Stimulated activated CD8-positive, alpha-beta memory T cell treated with anti-CD3 and anti-CD28 coated beads, Interleukin-7, amount 100 ng/mL, for 24 hours (primary cell): ENCODE results near the gene TLE6.
"Not testable (repeated sequence)": the region's sequence is repeated elsewhere in the genome, so short reads cannot be mapped to it uniquely, and the experiment has no call there.

Source experiments
- DNase-seq: peaks from one replicate; pipeline ENCODE4 v3.0.0-alpha.2; 2020; ENCODE audit warnings: low read depth

Gene TLE6

DNA sequence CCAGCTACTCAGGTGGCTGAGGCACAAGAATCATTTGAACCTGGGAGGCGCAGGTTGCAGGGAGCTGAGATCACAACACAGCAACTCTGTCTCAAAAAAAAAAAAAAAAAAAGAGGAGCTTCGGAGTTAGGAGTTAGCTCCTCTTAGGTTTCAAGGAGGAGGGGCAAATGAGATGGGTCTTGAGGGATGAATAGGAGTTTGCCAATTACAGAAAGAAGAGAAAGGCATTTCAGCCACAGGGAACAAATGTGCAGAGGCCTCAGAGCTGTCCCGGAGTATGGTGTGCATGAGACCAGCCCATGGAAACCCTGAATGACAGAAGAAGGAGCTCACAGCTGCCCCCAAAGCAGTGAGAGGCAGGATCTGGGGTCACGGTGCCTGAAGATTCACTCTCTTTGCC is 27.2 kb downstream of the TLE6 start:
- DNase-seq: no peak

DNA sequence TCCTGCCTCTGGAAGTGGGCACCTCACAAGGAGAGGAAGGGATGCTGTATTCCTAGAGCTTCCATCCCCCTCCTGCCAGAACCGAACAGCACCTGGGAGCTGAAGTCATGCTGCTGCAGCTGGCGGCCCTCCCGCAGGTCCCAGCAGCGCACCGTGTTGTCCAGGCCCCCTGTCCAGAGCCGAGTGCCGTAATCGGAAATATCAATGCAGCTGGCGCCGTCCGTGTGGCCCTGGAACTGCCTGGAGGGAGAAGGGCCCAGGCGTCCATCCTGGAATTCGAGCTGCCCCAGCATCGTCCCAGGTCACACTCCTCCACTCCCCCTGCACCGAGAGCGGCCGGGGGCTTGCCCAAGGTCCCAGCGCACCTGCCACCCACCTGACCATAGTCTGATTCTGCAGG is 28.0 kb downstream of the TLE6 start:
- no peak for DNase-seq

DNA sequence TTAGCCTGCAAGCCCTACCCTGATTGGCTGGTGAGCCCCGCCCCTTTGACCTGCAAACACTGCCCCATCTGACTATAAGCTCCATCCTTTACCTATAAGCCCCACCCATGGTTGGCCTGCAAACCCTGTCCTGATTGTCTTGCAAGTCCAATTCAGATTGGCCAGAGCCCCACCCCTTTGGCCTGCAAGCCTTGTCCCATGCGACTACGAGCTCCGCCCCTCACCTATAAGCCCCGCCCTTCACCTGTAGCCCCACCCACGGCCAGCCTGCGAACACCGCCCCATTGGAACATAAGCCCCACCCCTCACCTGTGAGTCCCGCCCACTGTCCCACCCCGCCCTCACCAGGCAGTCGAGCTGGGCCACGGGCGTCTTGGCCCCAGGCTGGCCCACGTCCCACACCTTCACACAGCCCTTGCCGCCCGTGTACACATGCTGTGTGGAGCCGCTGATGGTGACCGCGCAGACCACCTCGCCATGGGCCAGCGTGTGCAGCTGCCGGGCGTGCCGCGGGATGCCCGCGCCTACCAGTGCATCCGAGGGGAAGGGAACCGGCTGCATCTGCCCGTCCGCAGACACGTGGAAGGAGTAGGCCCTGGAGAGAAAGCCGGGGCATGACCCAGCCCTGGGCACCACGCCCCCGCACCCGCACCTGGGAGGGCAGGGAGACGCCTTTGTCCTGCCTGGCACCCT is 28.9 kb downstream of the TLE6 start:
- no peak for DNase-seq

DNA sequence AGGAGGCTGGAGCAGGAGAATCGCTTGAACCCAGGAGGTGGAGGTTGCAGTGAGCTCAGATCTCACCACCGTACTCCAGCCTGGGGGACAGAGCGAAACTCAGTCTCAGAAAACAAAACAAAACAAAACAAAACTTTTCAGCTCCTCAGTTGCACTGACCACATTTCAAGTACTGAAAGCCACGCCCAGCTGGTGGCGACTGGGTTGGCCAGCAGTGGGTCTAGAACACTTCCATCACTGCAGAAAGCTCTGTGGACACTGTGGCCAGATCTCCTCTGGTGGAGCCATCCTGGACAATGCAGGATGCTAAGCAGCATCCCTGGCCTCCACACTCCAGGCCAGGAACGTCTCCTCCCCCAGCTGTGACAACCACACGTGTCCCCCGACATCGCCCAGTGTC is 30.6 kb downstream of the TLE6 start:
- no peak for DNase-seq

DNA sequence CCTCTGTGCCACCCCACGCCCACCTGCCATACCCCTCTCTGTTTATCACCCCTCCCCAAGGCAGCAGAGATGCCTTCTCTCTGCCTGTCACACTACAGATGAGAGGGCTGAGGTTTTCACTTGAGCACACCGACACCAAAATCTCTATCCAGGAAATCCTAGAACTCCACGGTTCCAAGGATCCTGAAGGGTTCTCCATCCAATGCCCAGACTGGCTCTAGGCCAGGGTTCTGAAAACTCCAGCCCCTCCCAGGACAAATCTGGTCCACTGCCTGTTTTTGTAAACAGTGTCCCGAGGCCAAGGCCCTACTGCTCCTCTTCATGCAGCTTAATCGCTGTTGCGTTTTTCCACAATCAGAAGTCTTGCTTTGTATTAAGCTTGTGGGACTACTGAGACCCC is 31.6 kb downstream of the TLE6 start:
- no peak for DNase-seq

DNA sequence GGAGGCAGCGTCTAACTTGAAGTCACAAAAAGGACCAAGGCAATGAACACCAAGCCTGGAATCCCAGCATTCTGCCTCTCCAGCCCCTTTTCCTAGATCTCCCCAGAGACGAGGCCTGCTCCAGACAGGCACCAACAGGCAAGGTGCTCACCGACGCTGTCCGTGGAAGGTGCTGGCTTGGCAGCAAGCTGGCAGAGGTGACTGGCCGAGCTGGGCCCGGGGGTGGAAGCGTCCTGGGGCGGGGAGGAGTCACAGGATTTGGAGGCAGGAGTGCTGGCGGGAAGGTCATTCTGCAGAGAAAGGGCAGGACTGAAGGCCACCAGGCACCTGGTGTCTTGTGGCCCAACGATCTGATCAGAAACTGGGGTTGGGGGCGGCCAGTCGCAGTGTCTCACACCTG is 33.5 kb downstream of the TLE6 start:
- DNase-seq: no peak

DNA sequence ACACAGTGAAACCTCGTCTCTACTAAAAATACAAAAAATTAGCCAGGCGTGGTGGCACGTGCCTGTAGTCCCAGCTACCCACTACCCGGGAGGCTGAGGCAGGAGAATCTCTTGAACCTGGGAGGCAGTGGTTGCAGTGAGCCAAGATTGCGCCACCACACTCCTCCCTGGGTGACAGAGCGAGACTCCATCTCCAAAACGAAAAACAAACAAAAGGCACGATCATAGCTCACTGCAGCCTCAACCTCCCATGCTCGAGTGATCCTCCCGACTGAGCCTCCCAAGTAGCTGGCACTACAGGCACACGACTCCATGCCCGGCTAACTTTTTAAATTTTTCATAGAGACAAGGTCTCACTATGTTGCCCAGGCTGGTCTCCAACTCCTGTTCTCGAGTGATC is 34.7 kb downstream of the TLE6 start:
- not testable (repeated sequence) for DNase-seq

DNA sequence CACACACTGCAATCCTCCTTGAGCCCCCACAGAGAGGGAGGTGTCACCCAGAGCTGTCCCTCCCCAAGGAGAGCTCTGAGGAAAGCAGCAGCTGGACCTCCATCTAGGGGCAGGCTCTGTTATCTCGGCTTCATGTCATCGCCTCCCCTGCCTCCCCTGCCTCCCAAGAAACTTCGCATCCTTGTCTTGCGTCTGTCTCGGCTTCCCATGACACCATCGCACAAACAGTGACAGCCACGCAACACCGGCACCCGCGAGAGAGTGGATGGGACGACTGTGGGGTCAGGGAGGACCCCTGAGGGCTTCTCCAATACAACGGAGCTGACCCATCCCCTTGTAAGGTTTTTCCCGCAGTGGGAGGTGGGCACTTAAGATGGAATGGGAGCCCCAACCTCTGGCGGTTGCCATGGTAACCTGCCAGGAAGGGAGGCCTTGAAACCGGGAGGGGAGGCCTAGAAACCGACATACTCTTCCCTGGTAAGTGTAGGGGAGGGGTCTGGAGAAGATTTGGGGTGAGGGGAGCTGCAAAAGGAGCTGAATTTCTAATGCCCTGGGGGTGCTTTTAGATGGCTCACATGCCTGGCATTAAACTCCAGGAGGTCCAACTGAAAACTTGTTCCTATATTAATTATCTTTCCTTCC is 35.4 kb downstream of the TLE6 start:
- no peak for DNase-seq

DNA sequence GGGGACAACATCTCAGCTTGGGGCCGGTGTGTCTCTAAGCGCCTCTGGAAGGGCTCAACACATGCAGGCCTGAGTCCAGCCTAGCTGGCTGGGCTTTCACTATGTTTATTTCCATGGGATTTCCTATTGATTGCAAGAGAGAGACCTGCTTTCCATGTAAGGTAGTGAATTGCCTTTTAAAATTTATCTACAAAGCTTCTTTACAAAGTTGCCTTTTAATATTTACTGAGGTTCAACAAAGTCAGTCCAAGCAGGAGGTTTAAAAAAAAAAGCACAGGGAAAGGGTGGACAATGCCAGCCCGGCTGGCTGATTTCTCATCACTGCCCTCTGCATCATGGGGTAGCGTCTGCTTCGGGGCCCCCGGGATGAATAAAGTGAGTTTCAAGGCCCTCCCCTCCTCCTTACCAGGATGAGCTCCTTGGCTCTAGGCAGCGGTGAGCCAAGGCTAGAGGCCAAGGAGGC is 35.9 kb downstream of the TLE6 start:
- DNase-seq: no peak

DNA sequence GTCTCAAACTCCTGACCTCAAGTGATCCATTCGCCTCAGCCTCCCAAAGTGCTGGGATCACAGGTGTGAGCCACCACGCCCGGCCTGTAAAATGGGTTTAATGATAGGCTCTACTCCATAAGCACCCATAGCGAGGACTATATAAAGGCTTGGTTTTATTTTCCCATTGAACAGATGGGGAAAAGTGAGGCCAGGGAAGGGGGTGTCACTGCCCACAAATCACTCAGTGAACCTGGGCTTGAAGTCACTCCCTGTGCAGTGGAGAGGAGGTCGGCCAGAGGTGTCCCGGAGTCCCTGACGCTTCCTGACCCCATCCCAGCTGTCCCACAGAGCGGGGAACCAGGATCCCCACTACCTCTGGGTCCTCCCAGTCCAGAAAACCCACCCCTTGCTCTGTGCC is 36.8 kb downstream of the TLE6 start:
- DNase-seq: no peak

DNA sequence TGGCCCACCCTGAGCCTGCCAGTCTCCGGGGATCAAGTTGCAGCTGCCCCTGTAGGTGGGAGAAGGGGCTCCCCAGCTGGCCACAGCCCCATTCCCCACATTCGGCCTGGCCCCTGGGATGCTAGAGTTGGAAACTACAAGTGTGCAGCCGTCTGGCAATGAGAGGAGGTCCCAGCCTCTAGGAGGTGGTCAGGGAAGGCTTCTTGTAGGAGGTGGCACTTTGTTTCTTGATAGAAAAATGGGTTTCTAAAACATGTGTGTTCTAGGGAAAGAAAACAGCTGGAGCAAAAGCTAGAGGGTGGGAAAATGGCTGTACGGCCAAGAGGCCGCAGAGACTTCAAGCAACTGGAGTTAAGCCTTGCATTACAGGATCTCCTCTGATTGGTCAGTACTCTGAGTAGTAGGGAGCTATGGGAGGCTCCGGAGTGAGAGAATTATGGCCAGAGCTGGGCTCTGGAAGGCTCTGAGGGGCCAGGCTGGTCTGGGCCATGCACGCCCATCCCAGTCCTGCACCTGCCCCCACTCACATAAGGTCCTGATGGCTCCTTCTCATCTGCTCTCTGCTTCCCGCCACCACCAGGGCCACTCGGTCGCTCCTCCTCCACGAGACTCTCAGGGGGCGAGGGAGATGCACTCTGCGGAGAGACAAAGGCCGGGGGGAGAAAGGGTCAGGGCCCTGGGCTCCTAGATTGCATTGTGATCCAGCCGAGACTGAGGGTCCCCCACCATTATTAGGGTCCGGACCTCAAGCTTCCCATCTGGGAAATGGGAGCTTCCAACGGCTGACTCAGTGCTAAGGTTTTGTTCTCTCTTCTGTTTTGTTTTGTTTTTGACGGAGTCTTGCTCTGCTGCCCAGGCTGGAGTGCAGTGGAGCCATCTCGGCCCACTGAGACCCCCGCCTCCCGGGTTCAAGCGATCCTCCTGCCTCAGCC is 38.0 kb downstream of the TLE6 start:
- DNase-seq: no peak

DNA sequence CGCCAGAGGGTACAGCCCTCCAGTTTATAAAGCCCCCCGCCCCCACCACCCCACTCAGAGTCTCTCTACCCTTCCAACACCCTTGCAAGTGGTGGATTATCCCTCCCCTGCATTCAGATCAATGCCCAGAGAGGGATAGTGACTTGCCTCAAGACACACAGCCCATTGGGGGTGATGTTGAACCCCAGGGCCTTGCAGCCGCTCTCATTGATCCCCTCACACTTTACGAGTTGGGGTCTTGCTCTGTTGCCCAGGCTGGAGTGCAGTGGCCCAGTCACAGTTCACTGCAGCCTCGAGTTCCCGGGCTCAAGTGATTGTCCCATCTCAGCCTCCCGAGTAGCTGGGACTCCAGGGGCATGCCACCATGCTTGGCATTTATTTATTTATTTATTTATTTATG is 40.6 kb downstream of the TLE6 start:
- no peak for DNase-seq

DNA sequence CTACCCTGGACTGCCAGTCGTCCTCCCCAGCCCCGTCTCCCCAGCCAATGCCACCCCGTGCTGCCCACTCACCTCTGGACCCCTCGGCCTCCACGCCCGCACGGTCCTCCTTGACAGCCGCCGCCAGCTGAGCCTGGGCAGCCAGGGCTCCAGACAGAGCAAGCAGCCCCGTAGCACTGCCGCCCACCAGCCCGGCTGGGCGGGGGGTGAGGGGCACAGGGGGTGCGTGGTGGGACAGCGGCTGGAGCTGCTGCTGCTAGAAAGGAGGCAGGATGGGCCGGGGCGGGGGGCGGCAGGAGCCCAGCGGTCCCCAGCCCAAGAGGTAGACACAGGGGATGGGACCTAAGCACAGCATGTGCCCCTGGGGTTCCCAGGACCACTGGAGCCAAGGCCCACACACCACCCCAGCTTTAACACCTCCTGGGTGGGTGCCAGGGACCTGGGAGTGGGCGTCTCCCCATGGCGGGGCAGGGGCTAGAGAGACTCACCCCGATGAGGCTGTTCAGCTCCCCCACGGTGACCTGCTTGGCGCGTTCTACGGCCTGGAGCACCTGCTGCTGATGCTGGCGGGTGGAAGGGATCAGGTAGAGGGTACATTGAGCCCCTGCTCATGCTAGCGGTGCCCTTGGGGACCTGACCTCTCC is 42.0 kb downstream of the TLE6 start:
- DNase-seq: no peak

DNA sequence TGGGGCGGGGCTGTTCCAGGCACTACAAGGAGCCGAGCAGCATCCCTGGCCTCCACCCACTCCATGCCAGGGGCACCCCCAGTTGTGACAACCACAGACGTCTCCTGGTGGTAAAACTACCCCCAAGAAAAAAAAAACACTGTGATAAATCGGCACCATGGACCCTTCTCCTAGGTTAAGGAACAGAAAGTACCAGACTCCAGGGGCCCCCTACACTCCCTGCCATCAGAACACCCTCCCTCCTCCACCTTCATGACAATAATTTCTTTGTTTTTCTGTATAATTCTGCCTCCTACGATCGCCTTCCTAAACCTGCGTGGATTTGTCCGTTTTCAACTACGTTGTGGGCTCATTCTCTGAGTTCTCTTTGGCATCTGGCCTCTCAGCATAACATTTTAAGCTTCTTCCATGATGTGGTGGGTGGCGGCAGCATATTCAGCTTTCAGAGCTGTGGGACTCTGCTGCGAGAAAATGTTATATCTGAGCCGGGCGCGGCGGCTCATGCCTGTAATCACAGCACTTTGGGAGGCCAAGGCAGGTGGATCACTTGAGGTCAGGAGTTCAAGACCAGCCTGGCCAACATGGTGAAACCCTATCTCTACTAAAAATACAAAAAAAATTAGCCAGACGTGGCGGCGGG is 43.1 kb downstream of the TLE6 start:
- DNase-seq: no peak

DNA sequence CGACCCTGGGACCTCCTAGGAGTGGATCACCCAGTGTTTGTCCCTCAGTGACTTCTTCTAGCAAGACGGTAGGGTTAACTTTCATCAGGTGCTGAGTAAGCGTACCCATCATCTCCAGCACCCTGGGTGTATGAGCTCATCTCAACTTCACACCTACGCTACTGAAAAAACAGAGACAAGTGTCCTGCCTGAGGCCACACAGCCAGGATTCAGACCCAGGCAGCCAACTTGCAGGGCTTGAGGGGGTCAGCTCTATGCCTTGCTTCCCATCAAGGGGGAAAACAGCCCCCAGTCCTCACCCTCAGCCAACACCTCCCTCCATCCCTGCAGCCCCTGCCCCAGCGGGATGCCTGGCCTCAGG is 47.1 kb downstream of the TLE6 start:
- no peak for DNase-seq

DNA sequence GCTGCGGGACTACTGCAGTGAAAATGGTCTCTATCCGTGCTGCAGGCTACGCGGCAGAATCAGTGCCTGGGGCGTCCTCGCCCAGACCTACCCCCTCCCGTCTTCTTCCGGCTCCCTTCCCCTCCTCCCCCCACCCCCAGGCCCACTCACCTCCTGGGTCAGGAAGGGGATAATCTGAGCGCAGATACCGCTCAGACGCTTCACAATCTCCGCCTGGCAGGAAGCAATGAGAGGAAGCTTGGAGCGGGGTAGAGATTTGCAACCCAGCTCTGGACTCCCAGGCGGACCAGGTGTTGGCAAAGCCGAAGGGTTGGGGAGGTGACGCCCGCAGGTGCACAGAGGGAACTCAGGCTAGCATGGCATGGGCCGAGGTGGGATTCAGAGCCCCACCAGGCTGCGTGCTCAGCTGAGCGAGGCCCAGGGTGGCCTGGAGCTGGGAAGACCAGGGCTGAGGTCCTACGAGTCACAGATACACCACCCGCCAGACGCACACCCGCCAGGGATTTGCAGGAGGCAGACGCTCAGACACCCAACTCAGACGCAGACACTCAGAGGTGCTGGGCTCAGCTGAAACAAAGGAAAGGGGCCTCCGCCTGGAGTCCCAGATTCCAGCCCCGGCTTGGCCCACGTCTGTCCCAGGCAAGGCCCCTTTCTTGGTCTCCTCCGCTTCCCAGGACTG is 47.6 kb downstream of the TLE6 start:
- DNase-seq: no peak

DNA sequence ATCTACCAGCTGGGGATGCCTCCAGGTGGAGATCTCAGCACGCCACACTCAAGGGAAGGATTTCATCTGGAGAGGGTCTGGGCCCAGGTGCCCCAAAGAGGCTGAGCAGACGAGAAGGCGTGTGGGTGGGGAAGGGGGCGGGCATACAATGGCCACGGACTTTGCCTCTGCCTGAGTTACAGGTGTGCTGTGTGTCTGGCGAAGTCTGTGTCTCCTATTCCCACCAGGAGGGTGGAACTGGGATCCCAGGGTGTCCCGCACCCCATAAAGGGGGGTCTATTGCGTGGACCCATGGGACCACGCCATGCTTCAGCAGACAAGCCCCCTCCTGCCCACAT is 48.2 kb downstream of the TLE6 start:
- no peak for DNase-seq

DNA sequence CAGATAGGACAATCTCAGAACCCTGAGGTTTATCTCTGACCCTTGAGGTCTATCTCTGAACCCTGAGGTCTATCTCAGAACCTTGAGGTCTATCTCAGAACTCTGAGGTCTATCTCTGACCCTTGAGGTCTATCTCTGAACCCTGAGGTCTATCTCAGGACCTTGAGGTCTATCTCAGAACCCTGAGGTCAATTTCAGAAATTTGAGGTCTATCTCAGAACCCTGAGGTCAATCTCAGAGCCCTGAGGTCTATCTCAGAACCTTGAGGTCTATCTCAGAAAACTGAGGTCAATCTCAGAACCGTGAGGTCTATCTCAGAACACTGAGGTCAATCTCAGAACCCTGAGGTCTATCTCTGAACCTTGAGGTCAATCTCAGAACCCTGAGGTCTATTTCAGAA is 49.4 kb downstream of the TLE6 start:
- DNase-seq: no peak

DNA sequence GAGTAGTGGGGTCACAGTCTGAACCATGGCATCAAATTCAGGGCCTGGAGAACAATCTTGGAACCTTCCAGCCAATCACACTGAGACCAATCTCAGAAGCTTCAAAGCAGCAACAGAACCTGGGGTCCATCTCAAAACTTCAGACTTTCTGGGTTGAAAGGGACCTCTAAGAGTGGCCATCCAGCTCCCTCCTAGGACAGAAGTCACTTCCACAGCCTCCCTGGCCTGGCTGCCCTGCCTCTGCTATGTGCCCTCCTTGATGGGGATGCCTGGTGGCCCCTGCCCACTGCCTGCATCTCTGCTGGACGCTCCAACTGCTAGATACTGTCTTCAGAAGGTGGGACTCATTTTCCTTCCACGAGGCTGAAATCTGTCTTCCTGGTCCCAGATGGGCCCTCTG is 49.9 kb downstream of the TLE6 start:
- no peak for DNase-seq

DNA sequence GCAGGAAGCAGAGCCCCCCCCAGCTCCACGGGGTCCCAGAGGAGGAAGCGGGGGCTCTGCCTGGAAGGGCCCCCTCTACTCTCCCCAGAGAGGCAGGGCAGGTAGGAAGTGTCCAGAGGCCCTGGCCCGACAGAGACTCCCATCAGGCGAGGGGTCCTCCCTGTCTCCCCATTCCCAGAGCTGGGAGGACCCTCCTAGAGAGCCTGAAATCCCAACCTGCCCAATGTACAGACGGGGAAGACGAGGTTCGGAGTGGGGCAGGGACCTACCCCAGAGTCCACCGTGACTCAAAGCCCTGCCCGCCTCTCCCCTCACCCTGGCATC is 50.6 kb downstream of the TLE6 start:
- no peak for DNase-seq

DNA sequence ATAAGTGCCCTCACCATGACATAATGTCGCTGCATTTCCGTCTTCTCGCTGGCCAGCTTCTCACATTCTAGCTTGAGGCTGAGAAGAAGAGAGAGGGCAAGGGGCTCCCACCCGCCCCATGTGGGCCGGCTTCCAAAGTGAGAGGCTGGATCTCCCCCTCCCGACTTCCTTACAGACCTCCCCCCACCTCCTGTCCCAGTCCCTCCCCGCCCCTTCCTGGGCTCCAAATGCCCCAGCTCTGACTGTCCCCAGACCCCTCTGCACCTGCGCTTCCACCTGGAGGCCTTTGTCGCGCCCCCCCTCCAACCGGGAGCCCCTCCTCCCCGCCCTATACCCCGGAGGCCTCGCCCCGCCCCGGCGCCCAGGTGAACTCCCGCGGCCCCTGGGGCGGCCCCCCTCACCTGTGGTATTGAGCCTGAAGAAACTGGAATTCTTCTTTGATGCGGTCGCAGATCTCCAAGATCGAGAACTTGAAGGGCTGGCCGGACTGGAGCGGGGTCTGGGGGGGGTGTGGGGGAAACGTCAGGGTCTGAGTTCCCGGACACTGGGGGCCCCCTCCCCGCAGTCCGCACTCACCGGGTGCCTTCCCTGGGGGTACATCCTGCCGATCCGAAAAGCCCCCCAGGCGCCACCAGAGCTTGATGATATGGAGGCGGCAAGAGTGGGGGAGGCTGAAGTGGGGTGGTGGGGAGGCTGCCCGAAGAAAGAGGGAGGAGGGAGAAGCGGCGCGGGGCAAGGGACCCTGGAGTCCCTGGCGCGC is 51.1 kb downstream of the TLE6 start:
- DNase-seq: no peak
